ENCODE measurements around the gene IL17B. TPM values are rescaled to one million over a fixed set of nuclear protein-coding genes. Genes with fewer than 3 reads are reported as not detected.

The IL17B gene
- total RNA-seq, 1 donor from 2014 or later = 2.7 TPM

DNA sequence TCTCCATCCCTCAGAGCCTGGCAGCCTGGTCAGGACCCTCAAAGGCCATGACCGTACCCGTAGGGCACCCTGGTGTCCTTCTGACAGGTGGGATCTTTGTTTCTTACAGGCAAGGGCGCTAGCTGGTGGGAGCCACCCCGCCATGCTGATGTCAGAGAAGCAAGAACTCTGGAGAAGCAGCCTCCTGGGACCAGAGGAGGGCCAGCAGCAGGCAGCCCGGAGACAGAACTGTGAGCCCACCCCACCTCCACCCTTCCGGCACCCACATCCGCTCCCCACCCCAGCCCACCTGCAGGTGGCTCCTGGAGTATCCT, 42.2 kb upstream of the IL17B start:
- Histone ChIP-seq H3K9me3 (no peaks in the 10 kb centered on the region), H3K27ac (peak overlapping the region; percentile 84), H3K36me3 (peaks cover 0 to 26% of the 10 kb centered on the region in 2 donors), H3K4me3 (no peak overlapping the region), H3K4me1 (peaks cover 81% of the 10 kb centered on the region), H3K27me3 (no peaks in the 10 kb centered on the region)
- DNase-seq (ENCODE audit: extremely low spot score in 2 of 2) = no peak
- TF ChIP-seq POLR2A (IDR thresholded peaks at IDR 0.05) (no peak), POLR2AphosphoS5 (IDR thresholded peaks at IDR 0.05; ENCODE audit: insufficient read depth in 1 of 2, low read depth in 1 of 2) (peak in 1 of 2 donors; percentile 23)
- TF ChIP-seq, protein P1, sequence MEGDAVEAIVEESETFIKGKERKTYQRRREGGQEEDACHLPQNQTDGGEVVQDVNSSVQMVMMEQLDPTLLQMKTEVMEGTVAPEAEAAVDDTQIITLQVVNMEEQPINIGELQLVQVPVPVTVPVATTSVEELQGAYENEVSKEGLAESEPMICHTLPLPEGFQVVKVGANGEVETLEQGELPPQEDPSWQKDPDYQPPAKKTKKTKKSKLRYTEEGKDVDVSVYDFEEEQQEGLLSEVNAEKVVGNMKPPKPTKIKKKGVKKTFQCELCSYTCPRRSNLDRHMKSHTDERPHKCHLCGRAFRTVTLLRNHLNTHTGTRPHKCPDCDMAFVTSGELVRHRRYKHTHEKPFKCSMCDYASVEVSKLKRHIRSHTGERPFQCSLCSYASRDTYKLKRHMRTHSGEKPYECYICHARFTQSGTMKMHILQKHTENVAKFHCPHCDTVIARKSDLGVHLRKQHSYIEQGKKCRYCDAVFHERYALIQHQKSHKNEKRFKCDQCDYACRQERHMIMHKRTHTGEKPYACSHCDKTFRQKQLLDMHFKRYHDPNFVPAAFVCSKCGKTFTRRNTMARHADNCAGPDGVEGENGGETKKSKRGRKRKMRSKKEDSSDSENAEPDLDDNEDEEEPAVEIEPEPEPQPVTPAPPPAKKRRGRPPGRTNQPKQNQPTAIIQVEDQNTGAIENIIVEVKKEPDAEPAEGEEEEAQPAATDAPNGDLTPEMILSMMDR (IDR thresholded peaks at IDR 0.05) = no peak
- intact Hi-C loops (cut with DNase I) = no loop called here

DNA sequence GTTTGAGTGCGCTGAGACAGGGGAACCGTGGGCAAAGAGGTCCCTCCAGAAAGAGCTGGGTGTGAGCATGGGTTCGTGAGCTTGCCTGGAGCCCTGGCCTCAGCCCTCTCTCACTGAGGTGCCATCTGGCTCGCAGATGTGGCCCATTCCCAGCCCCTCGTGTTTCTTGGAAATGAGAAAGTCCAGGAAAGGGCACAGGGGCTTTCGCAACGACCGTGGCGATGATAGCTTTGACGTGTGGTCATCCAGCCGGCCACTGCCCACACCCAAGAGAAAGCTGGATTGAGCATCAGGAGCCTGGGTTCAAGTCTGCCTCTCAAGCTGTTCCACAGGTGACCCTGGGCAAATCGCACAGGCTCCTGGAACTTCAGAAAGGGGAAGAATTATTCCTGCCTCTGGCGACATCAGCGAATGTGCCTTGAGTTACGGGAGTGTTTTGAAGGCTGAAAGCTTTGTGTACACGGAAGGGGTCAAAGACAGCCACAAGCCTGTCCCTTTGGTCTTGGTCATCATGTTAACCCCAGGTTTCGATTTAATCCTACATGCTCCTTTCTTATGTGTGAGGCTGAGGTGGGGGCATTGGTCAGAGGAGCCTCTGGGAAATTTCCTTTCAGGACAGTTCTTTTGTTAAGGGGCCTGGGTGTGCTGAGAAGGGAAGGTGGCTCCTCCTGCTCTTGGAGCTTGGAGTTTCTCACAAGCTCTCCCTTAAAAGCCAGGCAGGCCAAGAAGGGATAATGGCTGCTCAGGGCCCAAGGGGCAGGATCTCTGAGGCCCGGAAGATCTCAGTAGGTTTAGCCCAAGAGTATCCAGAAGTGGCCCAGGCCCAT, 41.7 kb upstream of the IL17B start:
- Histone ChIP-seq H3K27ac (peak overlapping the region; percentile 84), H3K27me3 (no peaks in the 10 kb centered on the region), H3K36me3 (peaks cover 0 to 21% of the 10 kb centered on the region in 2 donors), H3K4me1 (peaks cover 85% of the 10 kb centered on the region), H3K9me3 (no peaks in the 10 kb centered on the region), H3K4me3 (peak overlapping the region in 1 of 2 donors; percentile 18)
- no peak for DNase-seq (ENCODE audit: extremely low spot score in 2 of 2)
- intact Hi-C loops (cut with DNase I) = no loop called here
- TF ChIP-seq POLR2AphosphoS5 (IDR thresholded peaks at IDR 0.05; ENCODE audit: insufficient read depth in 1 of 2, low read depth in 1 of 2) = peak in 1 of 2 donors; percentile 90
- TF ChIP-seq, protein P1 (IDR thresholded peaks at IDR 0.05) = no peak
- no peak for TF ChIP-seq POLR2A (IDR thresholded peaks at IDR 0.05)

DNA sequence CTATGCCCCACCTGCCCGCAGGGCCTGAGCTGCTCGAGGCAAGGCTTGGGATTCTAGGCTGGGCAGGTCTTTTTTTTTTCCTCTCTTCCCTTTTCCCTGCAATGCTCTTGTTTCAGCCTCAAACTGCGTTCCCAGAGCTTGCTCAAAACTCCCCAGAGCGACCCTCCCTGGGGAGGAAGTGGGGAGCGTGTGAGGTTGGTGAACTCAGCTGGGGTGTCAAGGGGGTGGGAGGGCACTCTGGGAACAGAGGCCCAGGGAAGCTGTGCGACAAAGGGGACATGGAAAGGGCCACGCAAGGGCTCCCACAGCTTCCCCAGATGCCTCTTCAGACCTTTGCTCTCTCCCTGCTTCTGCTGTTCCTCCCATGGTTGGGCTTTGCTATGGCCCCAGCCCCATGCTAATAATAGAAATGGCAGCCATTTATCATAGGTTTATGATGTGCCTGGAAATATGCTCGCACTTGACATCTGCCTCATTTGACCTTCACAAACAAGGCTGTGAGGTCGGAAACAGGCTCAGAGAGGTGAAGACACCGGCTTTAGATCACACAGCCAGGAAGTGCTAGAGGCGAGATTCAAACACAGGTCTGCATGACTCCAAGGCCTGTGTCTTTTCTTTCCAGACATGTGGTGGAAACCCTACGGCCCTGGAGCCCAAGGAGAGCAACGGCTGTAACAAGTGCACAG, 40.9 kb upstream of the IL17B start:
- Histone ChIP-seq H3K4me1 (peaks cover 93% of the 10 kb centered on the region), H3K9me3 (no peaks in the 10 kb centered on the region), H3K27me3 (no peaks in the 10 kb centered on the region), H3K36me3 (peaks cover 0 to 13% of the 10 kb centered on the region in 2 donors), H3K4me3 (peak overlapping the region in 1 of 2 donors; percentile 18), H3K27ac (peak overlapping the region; percentile 84)
- intact Hi-C loops (cut with DNase I) = no loop called here
- TF ChIP-seq POLR2AphosphoS5 (IDR thresholded peaks at IDR 0.05; ENCODE audit: insufficient read depth in 1 of 2, low read depth in 1 of 2) (no peak), POLR2A (IDR thresholded peaks at IDR 0.05) (no peak)
- TF ChIP-seq, protein P1 (IDR thresholded peaks at IDR 0.05) = no peak
- DNase-seq (ENCODE audit: extremely low spot score in 2 of 2) = no peak

DNA sequence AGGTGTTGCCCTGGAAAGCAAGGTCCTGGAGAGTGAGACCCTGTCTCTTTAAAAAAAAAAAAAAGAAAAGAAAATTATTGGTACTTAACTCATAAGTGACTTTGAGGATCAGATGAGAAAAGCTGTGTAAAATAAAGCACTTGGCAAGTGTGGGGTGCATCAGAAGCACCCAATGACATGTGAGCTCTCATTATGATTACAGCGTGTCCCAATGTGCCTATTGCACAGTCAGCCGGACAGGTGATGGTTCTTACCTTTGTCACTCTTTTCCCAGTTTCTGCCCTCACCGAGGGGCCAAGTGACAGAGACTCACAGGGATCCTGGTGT, 40.4 kb upstream of the IL17B start:
- no peak for DNase-seq (ENCODE audit: extremely low spot score in 2 of 2)
- peaks cover 0 to 8% of the 10 kb centered on the region in 2 donors for H3K36me3 ChIP-seq
- H3K27me3 ChIP-seq = no peaks in the 10 kb centered on the region
- TF ChIP-seq POLR2A (IDR thresholded peaks at IDR 0.05) (no peak), POLR2AphosphoS5 (IDR thresholded peaks at IDR 0.05; ENCODE audit: insufficient read depth in 1 of 2, low read depth in 1 of 2) (peak in 1 of 2 donors; percentile 20)
- H3K9me3 ChIP-seq = no peaks in the 10 kb centered on the region
- intact Hi-C loops (cut with DNase I) = no loop called here
- peak overlapping the region; percentile 84 for H3K27ac ChIP-seq
- peak overlapping the region in 1 of 2 donors; percentile 18 for H3K4me3 ChIP-seq
- H3K4me1 ChIP-seq = peaks cover 95% of the 10 kb centered on the region

DNA sequence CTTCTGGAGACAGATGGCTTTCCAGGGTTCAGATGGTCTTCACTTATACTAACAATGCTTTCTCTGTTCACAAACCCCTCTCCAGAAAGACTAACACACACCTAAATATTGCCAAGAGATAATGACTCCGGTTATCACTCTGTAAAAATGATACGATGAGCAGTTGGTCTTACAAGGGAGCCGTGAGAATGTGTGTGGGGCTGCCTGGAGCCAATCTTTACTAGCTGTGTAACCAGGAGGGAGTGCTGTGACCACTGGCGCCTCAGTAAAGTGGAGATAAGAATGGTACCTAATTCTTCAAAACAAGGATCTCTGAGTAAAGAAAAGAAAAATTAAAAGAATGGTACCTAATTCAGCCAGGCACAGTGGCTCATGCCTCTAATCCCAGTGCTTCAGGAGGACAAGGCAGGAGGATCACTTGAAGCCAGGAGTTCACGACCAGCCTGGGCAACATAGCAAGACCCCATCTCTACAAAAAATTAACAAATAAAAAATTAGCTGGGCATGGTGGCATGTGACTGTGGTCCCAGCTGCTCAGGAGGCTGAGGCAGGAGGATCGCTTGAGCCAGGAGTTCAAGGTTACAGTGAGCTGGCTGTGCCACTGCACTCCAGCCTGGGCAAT, 39.9 kb upstream of the IL17B start:
- Histone ChIP-seq H3K36me3 (peaks cover 0 to 3% of the 10 kb centered on the region in 2 donors), H3K9me3 (no peaks in the 10 kb centered on the region), H3K4me3 (peak overlapping the region in 1 of 2 donors; percentile 15), H3K4me1 (peaks cover 95% of the 10 kb centered on the region), H3K27ac (peak overlapping the region; percentile 84), H3K27me3 (no peaks in the 10 kb centered on the region)
- no peak for DNase-seq (ENCODE audit: extremely low spot score in 2 of 2)
- intact Hi-C loops (cut with DNase I) = no loop called here
- TF ChIP-seq POLR2AphosphoS5 (IDR thresholded peaks at IDR 0.05; ENCODE audit: insufficient read depth in 1 of 2, low read depth in 1 of 2) (no peak), POLR2A (IDR thresholded peaks at IDR 0.05) (no peak)
- TF ChIP-seq, protein P1 (IDR thresholded peaks at IDR 0.05) = no peak
